ENCODE data around the gene SRRM2. TPM values are rescaled to one million over a fixed set of nuclear protein-coding genes. Genes with fewer than 3 reads are reported as not detected.

The SRRM2 gene
- polyA plus RNA-seq, 1 experiment, result 80.5 TPM

- DNase-seq (ENCODE audit: low read depth, low spot score), result no peak
- no peak overlapping the region for H3K27ac ChIP-seq (ENCODE audit: low read depth, low read length)
- H3K27me3 ChIP-seq (ENCODE audit: control insufficient read depth, insufficient read depth, low read length), result no peaks in the 10 kb centered on the region
- POLR2A ChIA-PET, result interaction anchor here (0.6 to 3.7 kb wide), 2 partner anchors 23 to 48 kb away, joined by 3 to 17 read pairs; partner anchors contain the start of gene SRRM2
- TF ChIP-seq, protein P1, sequence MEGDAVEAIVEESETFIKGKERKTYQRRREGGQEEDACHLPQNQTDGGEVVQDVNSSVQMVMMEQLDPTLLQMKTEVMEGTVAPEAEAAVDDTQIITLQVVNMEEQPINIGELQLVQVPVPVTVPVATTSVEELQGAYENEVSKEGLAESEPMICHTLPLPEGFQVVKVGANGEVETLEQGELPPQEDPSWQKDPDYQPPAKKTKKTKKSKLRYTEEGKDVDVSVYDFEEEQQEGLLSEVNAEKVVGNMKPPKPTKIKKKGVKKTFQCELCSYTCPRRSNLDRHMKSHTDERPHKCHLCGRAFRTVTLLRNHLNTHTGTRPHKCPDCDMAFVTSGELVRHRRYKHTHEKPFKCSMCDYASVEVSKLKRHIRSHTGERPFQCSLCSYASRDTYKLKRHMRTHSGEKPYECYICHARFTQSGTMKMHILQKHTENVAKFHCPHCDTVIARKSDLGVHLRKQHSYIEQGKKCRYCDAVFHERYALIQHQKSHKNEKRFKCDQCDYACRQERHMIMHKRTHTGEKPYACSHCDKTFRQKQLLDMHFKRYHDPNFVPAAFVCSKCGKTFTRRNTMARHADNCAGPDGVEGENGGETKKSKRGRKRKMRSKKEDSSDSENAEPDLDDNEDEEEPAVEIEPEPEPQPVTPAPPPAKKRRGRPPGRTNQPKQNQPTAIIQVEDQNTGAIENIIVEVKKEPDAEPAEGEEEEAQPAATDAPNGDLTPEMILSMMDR (IDR thresholded peaks at IDR 0.05; ENCODE audit: low read depth, low read length), result no peak
- CTCF ChIA-PET, result interaction anchor here (0.7 to 1.1 kb wide), 3 partner anchors 17 to 93 kb away, joined by 3 read pairs; no protein-coding TSS in a partner anchor
- peak overlapping the region; percentile 91 for H3K4me3 ChIP-seq (ENCODE audit: low read depth, low read length)
- no peaks in the 10 kb centered on the region; the same call in 1 of the 2 replicates for H3K9me3 ChIP-seq (ENCODE audit: control insufficient read depth, insufficient read depth, low read length)
Observed at GRCh38 chr16:2775765-2776499, 23.5 kb downstream of the SRRM2 start.

- CTCF ChIA-PET, result interaction anchor here (0.7 to 1.1 kb wide), 3 partner anchors 18 to 92 kb away, joined by 3 read pairs; no protein-coding TSS in a partner anchor
- TF ChIP-seq, protein P1 (IDR thresholded peaks at IDR 0.05; ENCODE audit: low read depth, low read length), result no peak
- POLR2A ChIA-PET, result interaction anchor here (0.6 to 3.7 kb wide), 3 partner anchors 23 to 94 kb away, joined by 3 to 17 read pairs (median 3); partner anchors contain the start of genes KCTD5 and SRRM2
Observed at GRCh38 chr16:2776500-2777139, 24.2 kb downstream of the SRRM2 start.

DNA sequence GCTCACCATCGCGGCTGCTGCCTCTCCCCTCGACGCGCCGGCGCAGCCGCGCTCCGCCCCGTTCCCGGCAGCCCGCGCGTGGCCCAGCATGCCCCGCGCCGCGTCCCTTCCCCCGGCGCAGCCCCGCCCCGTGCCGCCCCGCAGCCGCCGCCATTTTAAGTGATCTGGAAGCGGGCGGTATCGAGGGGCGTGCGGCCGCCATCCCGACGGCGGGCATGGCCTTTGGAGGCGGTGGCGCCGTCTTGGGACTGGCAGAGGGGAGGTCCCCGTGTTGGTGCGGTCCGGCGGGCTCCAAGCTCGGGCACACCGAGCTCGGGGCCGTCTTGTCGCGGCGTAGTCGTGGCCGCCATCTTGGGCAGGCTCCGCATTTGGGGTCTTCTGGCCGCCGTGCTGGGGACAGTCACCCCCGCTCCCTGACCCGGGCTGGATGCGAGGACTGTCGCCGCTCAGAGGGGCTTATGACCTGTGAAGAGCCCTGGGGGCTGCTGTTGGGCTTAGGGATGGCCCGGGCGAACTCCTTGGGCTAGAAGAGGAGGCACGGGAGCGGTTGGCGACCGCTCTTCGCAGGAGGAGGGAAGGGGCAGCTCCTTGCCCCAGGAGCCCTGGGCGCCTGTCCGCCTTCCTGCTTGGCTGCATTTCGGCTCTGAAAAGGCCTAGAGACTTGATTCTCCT lies 24.9 kb downstream of the SRRM2 start, which contains the start of gene ELOB:
ELOB (minus strand) TSS at position 50 of the 672 bp plus-strand sequence; CDS start at position 9, 41 bp downstream.
- Histone ChIP-seq H3K27me3 (ENCODE audit: control insufficient read depth, insufficient read depth, low read length) (no peaks in the 10 kb centered on the region), H3K9me3 (ENCODE audit: control insufficient read depth, insufficient read depth, low read length) (no peaks in the 10 kb centered on the region; the same call in 1 of the 2 replicates), H3K4me3 (ENCODE audit: low read depth, low read length) (peak within 1 kb of the TSS; percentile 96), H3K27ac (ENCODE audit: low read depth, low read length) (peak within 1 kb of the TSS; percentile 92)
- ChIA-PET CTCF (interaction anchor here (1.7 kb wide), 1 partner anchor 90 kb away, joined by 9 read pairs; no protein-coding TSS in a partner anchor), POLR2A (interaction anchor here (1.0 to 3.7 kb wide), 3 partner anchors 14 to 95 kb away, joined by 3 to 17 read pairs (median 3); partner anchors contain the start of genes KCTD5 and SRRM2)
- TF ChIP-seq, protein P1 (IDR thresholded peaks at IDR 0.05; ENCODE audit: low read depth, low read length), result no peak
- peak; percentile 18 for DNase-seq (ENCODE audit: low read depth, low spot score)

More at GRCh38 chr16:2776500-2777139, 24.2 kb downstream of the SRRM2 start:
- Histone ChIP-seq H3K27me3 (ENCODE audit: control insufficient read depth, insufficient read depth, low read length) (no peaks in the 10 kb centered on the region), H3K9me3 (ENCODE audit: control insufficient read depth, insufficient read depth, low read length) (no peaks in the 10 kb centered on the region; the same call in 1 of the 2 replicates), H3K4me3 (ENCODE audit: low read depth, low read length) (peak overlapping the region; percentile 91), H3K27ac (ENCODE audit: low read depth, low read length) (no peak overlapping the region)
- no peak for DNase-seq (ENCODE audit: low read depth, low spot score)

- DNase-seq (ENCODE audit: low read depth, low spot score), result no peak
- TF ChIP-seq, protein P1 (IDR thresholded peaks at IDR 0.05; ENCODE audit: low read depth, low read length), result no peak
- no peaks in the 10 kb centered on the region; the same call in 1 of the 2 replicates for H3K9me3 ChIP-seq (ENCODE audit: control insufficient read depth, insufficient read depth, low read length)
- POLR2A ChIA-PET, result interaction anchor here (1.0 to 1.2 kb wide), 2 partner anchors 14 to 96 kb away, joined by 3 read pairs; partner anchors contain the start of gene KCTD5
- CTCF ChIA-PET, result interaction anchor here (0.6 to 1.7 kb wide), 2 partner anchors 90 to 141 kb away, joined by 3 to 9 read pairs; no protein-coding TSS in a partner anchor
- H3K4me3 ChIP-seq (ENCODE audit: low read depth, low read length), result peak overlapping the region; percentile 96
- peaks cover under 1% of the 10 kb centered on the region for H3K27me3 ChIP-seq (ENCODE audit: control insufficient read depth, insufficient read depth, low read length)
- peak overlapping the region; percentile 92 for H3K27ac ChIP-seq (ENCODE audit: low read depth, low read length)
Observed at GRCh38 chr16:2777903-2778629, 25.6 kb downstream of the SRRM2 start.

Measured in AG04450 (cell line).